HUES6 (cell line): ENCODE measurements around the gene TRDN.
"Not testable (repeated sequence)": the region's sequence is repeated elsewhere in the genome, so short reads cannot be mapped to it uniquely, and the experiment has no call there.

Experiments
- H3K27ac ChIP-seq: 2 replicates; pipeline ENCODE4 v1.7.0; 2013; ENCODE audit warnings: low read depth, mild to moderate bottlenecking, low read length, inconsistent platforms
- H3K27me3 ChIP-seq: 2 replicates; pipeline ENCODE4 v1.6.1; 2013; ENCODE audit warnings: low read length; ENCODE audit not compliant: control insufficient read depth, insufficient read depth
- H3K36me3 ChIP-seq: 2 replicates; pipeline ENCODE4 v1.6.1; 2013; ENCODE audit warnings: low read length; ENCODE audit not compliant: control insufficient read depth, insufficient read depth
- H3K4me1 ChIP-seq: 2 replicates; pipeline ENCODE4 v1.6.1; 2013; ENCODE audit warnings: low read length; ENCODE audit not compliant: control insufficient read depth, insufficient read depth
- H3K4me3 ChIP-seq: 2 replicates; pipeline ENCODE4 v1.5.1; 2013; ENCODE audit warnings: low read depth, low read length
- H3K9ac ChIP-seq: one replicate; pipeline ENCODE4 v1.6.1; 2013; ENCODE audit warnings: mild to moderate bottlenecking, low read length
- H3K9me3 ChIP-seq: 2 replicates; pipeline ENCODE4 v1.6.1; 2013; ENCODE audit warnings: low read depth, low read length; ENCODE audit not compliant: control insufficient read depth, insufficient read depth

The TRDN gene

GRCh38 chr6:123352705-123353104 is 284.0 kb downstream of the TRDN start:
- Histone ChIP-seq H3K27ac (no peak overlapping the region), H3K9me3 (no peaks in the 10 kb centered on the region)

GRCh38 chr6:123352279-123352678 is 284.5 kb downstream of the TRDN start:
- Histone ChIP-seq H3K4me3 (no peak overlapping the region), H3K27me3 (no peaks in the 10 kb centered on the region), H3K9me3 (no peaks in the 10 kb centered on the region), H3K9ac (no peak overlapping the region), H3K36me3 (no peaks in the 10 kb centered on the region), H3K27ac (no peak overlapping the region), H3K4me1 (no peaks in the 10 kb centered on the region)

More at GRCh38 chr6:123352705-123353104, 284.0 kb downstream of the TRDN start:
- Histone ChIP-seq H3K4me1 (no peaks in the 10 kb centered on the region), H3K4me3 (no peak overlapping the region), H3K9ac (no peak overlapping the region), H3K36me3 (no peaks in the 10 kb centered on the region), H3K27me3 (no peaks in the 10 kb centered on the region)

GRCh38 chr6:123343836-123344235 is 292.9 kb downstream of the TRDN start:
- Histone ChIP-seq H3K36me3 (no peaks in the 10 kb centered on the region), H3K4me1 (no peaks in the 10 kb centered on the region), H3K9ac (no peak overlapping the region), H3K27ac (no peak overlapping the region), H3K27me3 (no peaks in the 10 kb centered on the region), H3K4me3 (no peak overlapping the region), H3K9me3 (no peaks in the 10 kb centered on the region)

GRCh38 chr6:123338394-123338793 is 298.4 kb downstream of the TRDN start:
- no peak overlapping the region for H3K4me3 ChIP-seq
- H3K9me3 ChIP-seq: no peaks in the 10 kb centered on the region
- H3K27ac ChIP-seq: no peak overlapping the region
- H3K9ac ChIP-seq: no peak overlapping the region
- no peaks in the 10 kb centered on the region for H3K4me1 ChIP-seq
- H3K36me3 ChIP-seq: no peaks in the 10 kb centered on the region
- H3K27me3 ChIP-seq: no peaks in the 10 kb centered on the region

- Histone ChIP-seq H3K36me3 (no peaks in the 10 kb centered on the region), H3K27ac (no peak overlapping the region), H3K9me3 (no peaks in the 10 kb centered on the region), H3K27me3 (no peaks in the 10 kb centered on the region), H3K4me1 (no peaks in the 10 kb centered on the region), H3K9ac (no peak overlapping the region), H3K4me3 (no peak overlapping the region)
These were observed 303.6 kb downstream of the TRDN start for GRCh38 chr6:123333000-123333756.

GRCh38 chr6:123332070-123332469 is 304.7 kb downstream of the TRDN start:
- H3K27ac ChIP-seq: no peak overlapping the region

GRCh38 chr6:123329337-123329736 is 307.4 kb downstream of the TRDN start:
- Histone ChIP-seq H3K36me3 (no peaks in the 10 kb centered on the region), H3K4me1 (no peaks in the 10 kb centered on the region), H3K9ac (no peak overlapping the region), H3K4me3 (no peak overlapping the region), H3K9me3 (no peaks in the 10 kb centered on the region), H3K27me3 (no peaks in the 10 kb centered on the region), H3K27ac (no peak overlapping the region)

More at GRCh38 chr6:123332070-123332469, 304.7 kb downstream of the TRDN start:
- Histone ChIP-seq H3K4me3 (no peak overlapping the region), H3K4me1 (no peaks in the 10 kb centered on the region), H3K27me3 (no peaks in the 10 kb centered on the region), H3K9ac (no peak overlapping the region), H3K9me3 (no peaks in the 10 kb centered on the region), H3K36me3 (no peaks in the 10 kb centered on the region)

- Histone ChIP-seq H3K36me3 (no peaks in the 10 kb centered on the region), H3K27ac (no peak overlapping the region), H3K4me3 (no peak overlapping the region), H3K4me1 (no peaks in the 10 kb centered on the region), H3K9me3 (no peaks in the 10 kb centered on the region), H3K9ac (no peak overlapping the region), H3K27me3 (no peaks in the 10 kb centered on the region)
These were observed 313.1 kb downstream of the TRDN start for GRCh38 chr6:123323452-123324329.

GRCh38 chr6:123321020-123321419 is 315.7 kb downstream of the TRDN start:
- Histone ChIP-seq H3K9ac (no peak overlapping the region), H3K4me3 (no peak overlapping the region), H3K36me3 (no peaks in the 10 kb centered on the region)

GRCh38 chr6:123316733-123317323 is 319.9 kb downstream of the TRDN start:
- no peak overlapping the region for H3K9ac ChIP-seq
- no peak overlapping the region for H3K4me3 ChIP-seq
- H3K27ac ChIP-seq: no peak overlapping the region
- H3K36me3 ChIP-seq: no peaks in the 10 kb centered on the region
- no peaks in the 10 kb centered on the region for H3K9me3 ChIP-seq
- no peaks in the 10 kb centered on the region for H3K4me1 ChIP-seq
- H3K27me3 ChIP-seq: no peaks in the 10 kb centered on the region

More at GRCh38 chr6:123321020-123321419, 315.7 kb downstream of the TRDN start:
- no peak overlapping the region for H3K27ac ChIP-seq
- no peaks in the 10 kb centered on the region for H3K4me1 ChIP-seq
- H3K9me3 ChIP-seq: no peaks in the 10 kb centered on the region
- no peaks in the 10 kb centered on the region for H3K27me3 ChIP-seq

- H3K9me3 ChIP-seq, H3K36me3 ChIP-seq, H3K9ac ChIP-seq, H3K4me3 ChIP-seq, H3K4me1 ChIP-seq, H3K27ac ChIP-seq, H3K27me3 ChIP-seq: not testable (repeated sequence)
These were observed 322.3 kb downstream of the TRDN start for GRCh38 chr6:123314459-123314858.
